ENCODE measurements around the gene ARHGEF11.

DNA sequence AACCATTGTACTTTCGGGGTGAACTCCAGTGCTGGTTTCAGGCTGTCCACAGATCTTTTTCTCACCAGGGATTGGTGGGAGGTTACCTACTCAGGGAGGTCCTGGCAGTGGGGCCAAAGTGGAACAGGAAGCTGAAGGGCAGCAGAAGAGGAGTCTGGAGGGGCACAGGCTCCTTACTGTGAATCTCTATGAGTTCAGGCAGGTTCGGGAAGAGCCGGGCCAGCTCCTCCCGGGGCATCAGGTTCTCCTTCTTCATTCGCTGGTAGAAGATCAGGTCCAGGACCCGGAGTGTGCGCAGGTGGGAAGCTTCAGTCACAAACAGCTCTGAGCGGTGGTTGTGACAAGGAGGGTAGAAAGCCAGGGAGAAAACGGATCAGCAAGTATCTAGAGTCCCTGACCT is 98.4 kb downstream of the ARHGEF11 start:
- TF ChIP-seq CTCF (IDR thresholded peaks at IDR 0.05; ENCODE audit: poor library complexity) (no peak), EZH2 (IDR thresholded peaks at IDR 0.05; ENCODE audit: borderline replicate concordance) (no peak), EZH2phosphoT487 (IDR thresholded peaks at IDR 0.05; ENCODE audit: low read depth, severe bottlenecking, unreplicated experiment) (no peak)

Measured in hepatocyte (in vitro differentiated cells).